Endothelial cell (in vitro differentiated cells): ENCODE measurements around the gene CTSA. TPM values are rescaled to one million over a fixed set of nuclear protein-coding genes. Genes with fewer than 3 reads are reported as not detected.

Experiments
- DNase-seq: peaks from one replicate; pipeline ENCODE4 v3.0.0; 2021; ENCODE audit warnings: low spot score
- H3K27ac Mint-ChIP-seq: one replicate; pipeline ENCODE4 v1.8.0; 2021; ENCODE audit warnings: mixed read lengths, inconsistent platforms; ENCODE audit not compliant: unreplicated experiment
- H3K27me3 Mint-ChIP-seq: one replicate; pipeline ENCODE4 v1.8.0; 2021; ENCODE audit warnings: mild to moderate bottlenecking, moderate library complexity, mixed read lengths, inconsistent platforms; ENCODE audit not compliant: unreplicated experiment
- H3K36me3 Mint-ChIP-seq: one replicate; pipeline ENCODE4 v1.8.0; 2021; ENCODE audit warnings: mild to moderate bottlenecking, low read depth, mixed read lengths, inconsistent platforms; ENCODE audit not compliant: unreplicated experiment
- H3K4me1 Mint-ChIP-seq: one replicate; pipeline ENCODE4 v1.8.0; 2021; ENCODE audit warnings: mild to moderate bottlenecking, mixed read lengths, inconsistent platforms; ENCODE audit not compliant: unreplicated experiment
- H3K4me3 Mint-ChIP-seq: one replicate; pipeline ENCODE4 v1.8.0; 2021; ENCODE audit warnings: mild to moderate bottlenecking, mixed read lengths, inconsistent platforms; ENCODE audit not compliant: unreplicated experiment
- H3K9me3 Mint-ChIP-seq: one replicate; pipeline ENCODE4 v1.8.0; 2021; ENCODE audit warnings: mixed read lengths, inconsistent platforms; ENCODE audit not compliant: unreplicated experiment
- CTCF ChIP-seq: fragments of 200-600 bp; sonication (generic); IDR thresholded peaks from one replicate; pipeline ENCODE4 v1.5.0; 2021; ENCODE audit warnings: antibody characterized with exemption; ENCODE audit not compliant: unreplicated experiment
- total RNA-seq: library from RNA; stranded (reverse); fragmentation: NEBNext Ultra II Directional; extraction: Animal tissue kit (Norgen Biotek cat#: 25700); gene quantifications from one replicate; pipeline ENCODE4 v1.2.1, GENCODE V29; 2021; ENCODE audit not compliant: unreplicated experiment

Gene CTSA
- total RNA-seq, 1 donor from 2014 or later, result 62.7 TPM

DNA sequence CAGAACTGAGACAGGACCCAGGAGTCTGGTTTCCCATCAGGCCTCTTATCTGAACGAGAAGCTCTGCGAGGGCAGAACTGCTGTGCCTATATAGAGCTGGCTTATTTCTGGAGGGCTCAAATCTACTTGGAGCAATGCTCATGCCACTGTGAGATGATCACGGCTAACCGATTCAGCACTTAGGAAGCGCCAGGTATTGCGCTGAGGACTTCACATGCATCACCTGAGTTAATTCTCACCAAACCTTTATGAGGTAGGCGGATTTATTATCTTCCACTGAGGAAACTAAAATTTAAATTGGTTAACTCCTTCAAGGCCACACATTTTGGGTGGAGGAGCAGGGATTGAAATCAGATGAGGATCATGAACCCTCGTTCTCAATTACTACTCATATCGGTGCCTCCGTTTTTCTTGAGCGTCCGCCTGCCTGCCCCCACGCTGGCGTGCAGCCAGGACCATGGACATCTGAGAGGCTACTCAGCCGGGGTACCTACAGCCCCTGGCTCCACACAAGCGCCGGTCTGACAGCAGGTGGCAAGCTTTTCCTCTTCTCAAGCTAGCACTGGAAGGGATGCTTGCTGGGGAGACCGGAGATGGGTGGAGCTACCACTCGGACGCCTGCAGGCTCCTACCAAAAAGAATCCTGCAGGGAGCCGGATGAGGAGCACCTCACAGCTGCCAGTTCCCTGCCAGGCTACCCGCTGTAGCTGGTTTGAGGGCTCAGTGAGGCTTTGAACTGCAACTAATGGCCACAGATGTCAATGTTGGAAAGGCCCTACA lies 42.3 kb downstream of the CTSA start:
- Mint-ChIP-seq H3K4me1 (peaks cover 17% of the 10 kb centered on the region), H3K4me3 (peak overlapping the region; percentile 96), H3K27me3 (peaks cover 12% of the 10 kb centered on the region), H3K9me3 (no peaks in the 10 kb centered on the region), H3K36me3 (peaks cover 9% of the 10 kb centered on the region), H3K27ac (peak overlapping the region; percentile 98)
- no peak for TF ChIP-seq CTCF
- DNase-seq, result peak; percentile 70

- Mint-ChIP-seq H3K9me3 (no peaks in the 10 kb centered on the region), H3K4me1 (peaks cover 20% of the 10 kb centered on the region), H3K4me3 (peak overlapping the region; percentile 96), H3K27me3 (peaks cover 12% of the 10 kb centered on the region), H3K36me3 (peaks cover 11% of the 10 kb centered on the region), H3K27ac (peak overlapping the region; percentile 98)
- no peak for TF ChIP-seq CTCF
- DNase-seq, result no peak
These were observed 43.0 kb downstream of the CTSA start for GRCh38 chr20:45934046-45934585.

DNA sequence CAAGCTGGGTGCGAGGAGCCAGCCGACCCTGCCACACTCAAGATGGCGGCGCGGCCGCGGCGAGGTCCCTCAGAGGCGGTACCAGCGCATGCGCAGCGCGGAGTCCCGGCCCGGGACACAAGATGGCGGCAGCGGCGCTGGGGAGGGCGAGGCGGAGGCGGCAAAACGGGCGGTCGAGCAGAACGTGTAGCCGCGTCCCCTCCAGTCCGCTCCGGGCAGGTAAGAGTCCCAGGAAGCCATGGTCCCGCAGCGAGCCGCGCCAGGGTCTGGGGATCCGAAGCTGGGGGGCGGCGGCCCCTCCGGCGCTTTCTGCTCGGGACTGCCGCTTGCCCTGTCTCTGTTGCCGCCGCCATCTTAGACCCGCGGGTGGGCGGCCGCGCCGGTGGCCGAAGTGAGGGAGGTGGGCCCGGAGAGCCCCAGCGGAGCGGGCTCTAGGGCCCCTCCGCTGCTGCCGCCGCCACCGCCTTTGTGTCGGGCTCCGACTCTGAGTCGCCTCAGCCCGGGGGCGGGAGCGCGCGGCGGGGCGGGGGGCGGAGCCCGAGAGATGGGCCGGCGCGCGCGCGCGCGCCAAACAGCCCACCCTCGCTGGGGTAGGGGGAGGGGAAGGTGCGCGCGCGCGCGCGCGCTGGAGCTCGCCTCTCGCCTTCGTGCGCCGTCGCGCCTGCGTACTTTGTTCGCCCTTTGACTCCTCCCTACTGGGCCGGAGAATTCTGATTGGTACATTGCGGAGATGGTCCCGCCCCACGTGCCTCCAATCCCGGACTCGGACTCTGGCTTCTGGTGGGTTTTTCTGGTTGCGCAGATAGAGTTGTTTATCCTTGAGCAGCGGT lies 43.7 kb downstream of the CTSA start, which contains the start of gene PCIF1:
TSS of gene PCIF1 (plus strand) at position 98 of the 830 bp plus-strand sequence. CDS start 4,317 bp downstream, outside the sequence.
- no peaks in the 10 kb centered on the region for H3K9me3 Mint-ChIP-seq
- peaks cover 12% of the 10 kb centered on the region for H3K27me3 Mint-ChIP-seq
- peaks cover 16% of the 10 kb centered on the region for H3K36me3 Mint-ChIP-seq
- peak; percentile 99 for DNase-seq
- no peak for TF ChIP-seq CTCF
- H3K4me3 Mint-ChIP-seq, result peak within 1 kb of the TSS; percentile 98
- peaks cover 20% of the 10 kb centered on the region for H3K4me1 Mint-ChIP-seq
- H3K27ac Mint-ChIP-seq, result peak within 1 kb of the TSS; percentile 99

GRCh38 chr20:45935416-45936046 lies 44.4 kb downstream of the CTSA start:
- no peak for TF ChIP-seq CTCF
- Mint-ChIP-seq H3K4me3 (peak overlapping the region; percentile 98), H3K9me3 (no peaks in the 10 kb centered on the region), H3K4me1 (peaks cover 20% of the 10 kb centered on the region), H3K36me3 (peaks cover 20% of the 10 kb centered on the region), H3K27me3 (peaks cover 9% of the 10 kb centered on the region), H3K27ac (peak overlapping the region; percentile 99)
- DNase-seq, result no peak
